T-helper 2 cell treated with Interferon-gamma antibody and Interleukin-4, amounts not matched to agents 100 ng/mL and 5 ng/mL, for 36 hours (primary cell): ENCODE results near the gene KCNJ1. TPM values are rescaled to one million over a fixed set of nuclear protein-coding genes. Genes with fewer than 3 reads are reported as not detected.

ENCODE experiments used
- intact Hi-C: fragments of 100-400 bp; cut with micrococcal nuclease; formaldehyde crosslinking; loops from one replicate; pipeline ENCODE4 v1.15.1; 2023
- total RNA-seq: library from RNA; stranded (reverse); gene quantifications from 2 replicates; pipeline ENCODE4 v1.2.3, GENCODE V29; 2022

The KCNJ1 gene
- total RNA-seq, 1 donor from 2014 or later = not detected

- intact Hi-C loops = loop anchor here (1.0 to 10.0 kb wide), 5 partner anchors 22 to 448 kb away; no protein-coding TSS in a partner anchor
Observed at GRCh38 chr11:128884054-128884453, 17.0 kb upstream of the KCNJ1 start.

- intact Hi-C loops = loop anchor here (5.0 to 10.0 kb wide), 2 partner anchors 235 to 392 kb away; no protein-coding TSS in a partner anchor
Observed at GRCh38 chr11:128882451-128882850, 15.4 kb upstream of the KCNJ1 start.

GRCh38 chr11:128881221-128881620 lies 14.1 kb upstream of the KCNJ1 start:
- intact Hi-C loops = loop anchor here (5.0 to 10.0 kb wide), 2 partner anchors 236 to 394 kb away; no protein-coding TSS in a partner anchor

GRCh38 chr11:128879817-128880216 lies 12.7 kb upstream of the KCNJ1 start:
- intact Hi-C loops = loop anchor here (5.0 to 10.0 kb wide), 2 partner anchors 237 to 395 kb away; no protein-coding TSS in a partner anchor

GRCh38 chr11:128878455-128878854 lies 11.4 kb upstream of the KCNJ1 start:
- intact Hi-C loops = no loop called here

- intact Hi-C loops = no loop called here
Observed at GRCh38 chr11:128877726-128878125, 10.6 kb upstream of the KCNJ1 start.

GRCh38 chr11:128876133-128876650 lies 9.1 kb upstream of the KCNJ1 start:
- intact Hi-C loops = no loop called here

GRCh38 chr11:128874427-128874826 lies 7.3 kb upstream of the KCNJ1 start:
- intact Hi-C loops = no loop called here

GRCh38 chr11:128872594-128872993 lies 5.5 kb upstream of the KCNJ1 start:
- intact Hi-C loops = no loop called here

- intact Hi-C loops = no loop called here
Observed at GRCh38 chr11:128872094-128872493, 5.0 kb upstream of the KCNJ1 start.

- intact Hi-C loops = no loop called here
Observed at GRCh38 chr11:128871168-128871610, 4.1 kb upstream of the KCNJ1 start.

GRCh38 chr11:128868841-128869671 lies 2.0 kb upstream of the KCNJ1 start:
- intact Hi-C loops = loop anchor here (5.0 kb wide), 1 partner anchor 832 kb away; no protein-coding TSS in a partner anchor

- intact Hi-C loops = loop anchor here (5.0 kb wide), 1 partner anchor 828 kb away; no protein-coding TSS in a partner anchor
Observed at GRCh38 chr11:128865490-128865889, 1.6 kb downstream of the KCNJ1 start.

- intact Hi-C loops = no loop called here
Observed at GRCh38 chr11:128862908-128863660, 4.0 kb downstream of the KCNJ1 start.

- intact Hi-C loops = no loop called here
Observed at GRCh38 chr11:128862406-128862805, 4.7 kb downstream of the KCNJ1 start.

GRCh38 chr11:128860571-128861361 lies 6.3 kb downstream of the KCNJ1 start:
- intact Hi-C loops = loop anchor here (1.0 kb wide), 1 partner anchor 688 kb away; no protein-coding TSS in a partner anchor

- intact Hi-C loops = loop anchor here (1.0 to 5.0 kb wide), 3 partner anchors 29 to 828 kb away; no protein-coding TSS in a partner anchor
Observed at GRCh38 chr11:128859563-128860441, 7.3 kb downstream of the KCNJ1 start.

- intact Hi-C loops = loop anchor here (5.0 kb wide), 1 partner anchor 825 kb away; no protein-coding TSS in a partner anchor
Observed at GRCh38 chr11:128857341-128857740, 9.8 kb downstream of the KCNJ1 start.

- intact Hi-C loops = loop anchor here (5.0 kb wide), 1 partner anchor 824 kb away; no protein-coding TSS in a partner anchor
Observed at GRCh38 chr11:128856241-128856640, 10.9 kb downstream of the KCNJ1 start.
